DND-41 (cell line): Measurements from ENCODE around the gene TBC1D7.

Experiments used
- ATAC-seq: fragments of 200-7000 bp; cut with Tn5 transposase; 3 replicates; pipeline ENCODE4 v1.9.1; 2021; ENCODE audit warnings: low read depth; ENCODE audit not compliant: insufficient read depth
- DNase-seq: peaks from one replicate; pipeline ENCODE4 v3.0.0-alpha.2; 2020
- H2AFZ ChIP-seq: 2 replicates; pipeline ENCODE4 v1.6.0; 2012; ENCODE audit warnings: low read depth, low read length
- H3K27ac ChIP-seq: 2 replicates; pipeline ENCODE4 v1.5.1; 2012; ENCODE audit warnings: low read length, inconsistent platforms
- H3K27me3 ChIP-seq: fragments of 200-600 bp; sonication (generic); 2 replicates; pipeline ENCODE4 v1.6.0; 2012; ENCODE audit warnings: low read length, mild to moderate bottlenecking, inconsistent platforms; ENCODE audit not compliant: insufficient read depth, poor library complexity
- H3K36me3 ChIP-seq: 2 replicates; pipeline ENCODE4 v1.5.1; 2012; ENCODE audit warnings: low read length, inconsistent platforms; ENCODE audit not compliant: insufficient read depth
- H3K4me1 ChIP-seq: 2 replicates; pipeline ENCODE4 v1.5.1; 2012; ENCODE audit warnings: mild to moderate bottlenecking, low read length; ENCODE audit not compliant: insufficient read depth
- H3K4me2 ChIP-seq: 2 replicates; pipeline ENCODE4 v1.6.0; 2012; ENCODE audit warnings: mild to moderate bottlenecking, moderate library complexity, low read length, inconsistent platforms; ENCODE audit not compliant: insufficient read depth
- H3K4me3 ChIP-seq, 2 experiments: fragments of 200-600 bp in 1 of 2; shearing (Covaris generic) in 1 of 2; 2 replicates each; pipeline ENCODE4 v1.5.1; 2012 to 2016; ENCODE audit warnings: inconsistent platforms in 2 of 2, low read length in 2 of 2, mild to moderate bottlenecking in 2 of 2, low read depth in 1 of 2, moderate library complexity in 1 of 2
- H3K79me2 ChIP-seq: 2 replicates; pipeline ENCODE4 v1.6.0; 2012; ENCODE audit warnings: low read length, inconsistent platforms; ENCODE audit not compliant: insufficient read depth
- H3K9ac ChIP-seq: 2 replicates; pipeline ENCODE4 v1.6.0; 2012; ENCODE audit warnings: low read depth, mild to moderate bottlenecking, inconsistent platforms, low read length, moderate library complexity
- H3K9me3 ChIP-seq: 2 replicates; pipeline ENCODE4 v1.5.1; 2012; ENCODE audit warnings: low read length, moderate library complexity, mild to moderate bottlenecking, inconsistent platforms; ENCODE audit not compliant: insufficient read depth, severe bottlenecking
- H4K20me1 ChIP-seq: 2 replicates; pipeline ENCODE4 v1.6.0; 2012; ENCODE audit warnings: low read length; ENCODE audit not compliant: insufficient read depth
- CTCF ChIP-seq: IDR thresholded peaks from 2 replicates; pipeline ENCODE4 v1.5.1; 2012; ENCODE audit warnings: borderline replicate concordance, low read length, moderate library complexity, mild to moderate bottlenecking; ENCODE audit not compliant: poor library complexity, severe bottlenecking; ENCODE audit errors: extremely low read depth
- EZH2 ChIP-seq: IDR thresholded peaks from 3 replicates; pipeline ENCODE4 v1.6.1; 2012; ENCODE audit warnings: borderline replicate concordance, low read depth, mild to moderate bottlenecking, moderate library complexity, low read length, inconsistent platforms; ENCODE audit not compliant: severe bottlenecking

TBC1D7 gene

GRCh38 chr6:13278991-13279390 is 49.3 kb downstream of the TBC1D7 start:
- Histone ChIP-seq H3K79me2 (no peaks in the 10 kb centered on the region), H3K27ac (no peak overlapping the region), H4K20me1 (no peaks in the 10 kb centered on the region), H2AFZ (no peak overlapping the region), H3K4me2 (no peak overlapping the region), H3K9ac (no peak overlapping the region), H3K4me1 (no peaks in the 10 kb centered on the region), H3K27me3 (no peaks in the 10 kb centered on the region), H3K36me3 (no peaks in the 10 kb centered on the region), H3K4me3 (no peak overlapping the region), H3K9me3 (no peaks in the 10 kb centered on the region)
- ATAC-seq (no peak), DNase-seq (no peak)
- TF ChIP-seq CTCF = no peak
- no peak for TF ChIP-seq EZH2

- Histone ChIP-seq H3K27ac (no peak overlapping the region), H3K9me3 (no peaks in the 10 kb centered on the region), H3K9ac (no peak overlapping the region), H3K4me2 (no peak overlapping the region), H3K79me2 (no peaks in the 10 kb centered on the region), H3K27me3 (no peaks in the 10 kb centered on the region), H3K4me1 (no peaks in the 10 kb centered on the region), H3K4me3 (no peak overlapping the region), H4K20me1 (no peaks in the 10 kb centered on the region), H3K36me3 (no peaks in the 10 kb centered on the region), H2AFZ (no peak overlapping the region)
- no peak for DNase-seq
- TF ChIP-seq CTCF = peak; percentile 49
- TF ChIP-seq EZH2 = no peak
- peak; percentile 33; the same call in 1 of the 3 replicates for ATAC-seq
Observed at GRCh38 chr6:13278164-13278563, 50.2 kb downstream of the TBC1D7 start.

GRCh38 chr6:13277231-13277630 is 51.1 kb downstream of the TBC1D7 start:
- H3K36me3 ChIP-seq = no peaks in the 10 kb centered on the region
- H3K4me1 ChIP-seq = no peaks in the 10 kb centered on the region
- DNase-seq = no peak
- no peaks in the 10 kb centered on the region for H3K9me3 ChIP-seq
- H3K4me3 ChIP-seq = no peak overlapping the region
- H3K27me3 ChIP-seq = no peaks in the 10 kb centered on the region
- no peaks in the 10 kb centered on the region for H3K79me2 ChIP-seq
- no peak overlapping the region for H3K4me2 ChIP-seq
- TF ChIP-seq EZH2 = no peak
- TF ChIP-seq CTCF = no peak
- H3K9ac ChIP-seq = no peak overlapping the region
- H4K20me1 ChIP-seq = no peaks in the 10 kb centered on the region
- no peak overlapping the region for H2AFZ ChIP-seq
- H3K27ac ChIP-seq = no peak overlapping the region
- ATAC-seq = no peak
